H1 (cell line): ENCODE results near the gene CGN.

Experiments used
- CBX5 ChIP-seq: fragments of 300-800, 300-1000 bp; sonication (generic); IDR thresholded peaks from 2 replicates; pipeline ENCODE4 v1.7.1; 2016; ENCODE audit warnings: antibody characterized with exemption, low read length, low read depth
- EZH2 ChIP-seq: fragments of 200-600 bp; sonication (generic); IDR thresholded peaks from 2 replicates; pipeline ENCODE4 v1.7.1; 2012; ENCODE audit warnings: low read depth, mild to moderate bottlenecking, moderate library complexity, low read length, inconsistent platforms; ENCODE audit not compliant: severe bottlenecking
- POLR2AphosphoS5 ChIP-seq: IDR thresholded peaks from 2 replicates; pipeline ENCODE4 v1.6.1; 2011; ENCODE audit warnings: low read depth, low read length
- USF2 ChIP-seq: IDR thresholded peaks from 2 replicates; pipeline ENCODE4 v1.6.1; 2011; ENCODE audit warnings: low read length, improper control_type of control experiment
- TF ChIP-seq, protein P1 (sequence below), 3 experiments: IDR thresholded peaks; 1 replicate in 2 of 3; 2 replicates in 1 of 3; pipeline versions ENCODE4 v1.5.1 to v1.6.1; 2011; ENCODE audit warnings: low read length in 3 of 3, mild to moderate bottlenecking in 3 of 3, inconsistent platforms in 2 of 3, low read depth in 1 of 3, moderate library complexity in 1 of 3; ENCODE audit not compliant: insufficient read depth in 1 of 3; ENCODE audit errors: control extremely low read depth in 1 of 3

- TF ChIP-seq, protein P1, sequence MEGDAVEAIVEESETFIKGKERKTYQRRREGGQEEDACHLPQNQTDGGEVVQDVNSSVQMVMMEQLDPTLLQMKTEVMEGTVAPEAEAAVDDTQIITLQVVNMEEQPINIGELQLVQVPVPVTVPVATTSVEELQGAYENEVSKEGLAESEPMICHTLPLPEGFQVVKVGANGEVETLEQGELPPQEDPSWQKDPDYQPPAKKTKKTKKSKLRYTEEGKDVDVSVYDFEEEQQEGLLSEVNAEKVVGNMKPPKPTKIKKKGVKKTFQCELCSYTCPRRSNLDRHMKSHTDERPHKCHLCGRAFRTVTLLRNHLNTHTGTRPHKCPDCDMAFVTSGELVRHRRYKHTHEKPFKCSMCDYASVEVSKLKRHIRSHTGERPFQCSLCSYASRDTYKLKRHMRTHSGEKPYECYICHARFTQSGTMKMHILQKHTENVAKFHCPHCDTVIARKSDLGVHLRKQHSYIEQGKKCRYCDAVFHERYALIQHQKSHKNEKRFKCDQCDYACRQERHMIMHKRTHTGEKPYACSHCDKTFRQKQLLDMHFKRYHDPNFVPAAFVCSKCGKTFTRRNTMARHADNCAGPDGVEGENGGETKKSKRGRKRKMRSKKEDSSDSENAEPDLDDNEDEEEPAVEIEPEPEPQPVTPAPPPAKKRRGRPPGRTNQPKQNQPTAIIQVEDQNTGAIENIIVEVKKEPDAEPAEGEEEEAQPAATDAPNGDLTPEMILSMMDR (IDR thresholded peaks at IDR 0.05; ENCODE audit: control extremely low read depth in 1 of 3, insufficient read depth in 1 of 3, low read depth in 1 of 3, low read length in 3 of 3): no peak
- TF ChIP-seq EZH2 (no peak), CBX5 (no peak), POLR2AphosphoS5 (no peak), USF2 (no peak)
Measured at GRCh38 chr1:151545542-151545941, 34.4 kb downstream of the CGN start.
